Endothelial cell (in vitro differentiated cells): Measurements from ENCODE around the gene CD248. TPM values are rescaled to one million over a fixed set of nuclear protein-coding genes. Genes with fewer than 3 reads are reported as not detected.

Experiments
- DNase-seq: peaks from one replicate; pipeline ENCODE4 v3.0.0; 2021; ENCODE audit warnings: low spot score
- H3K27ac Mint-ChIP-seq: one replicate; pipeline ENCODE4 v1.8.0; 2021; ENCODE audit warnings: mixed read lengths, inconsistent platforms; ENCODE audit not compliant: unreplicated experiment
- H3K27me3 Mint-ChIP-seq: one replicate; pipeline ENCODE4 v1.8.0; 2021; ENCODE audit warnings: mild to moderate bottlenecking, moderate library complexity, mixed read lengths, inconsistent platforms; ENCODE audit not compliant: unreplicated experiment
- H3K36me3 Mint-ChIP-seq: one replicate; pipeline ENCODE4 v1.8.0; 2021; ENCODE audit warnings: mild to moderate bottlenecking, low read depth, mixed read lengths, inconsistent platforms; ENCODE audit not compliant: unreplicated experiment
- H3K4me1 Mint-ChIP-seq: one replicate; pipeline ENCODE4 v1.8.0; 2021; ENCODE audit warnings: mild to moderate bottlenecking, mixed read lengths, inconsistent platforms; ENCODE audit not compliant: unreplicated experiment
- H3K4me3 Mint-ChIP-seq: one replicate; pipeline ENCODE4 v1.8.0; 2021; ENCODE audit warnings: mild to moderate bottlenecking, mixed read lengths, inconsistent platforms; ENCODE audit not compliant: unreplicated experiment
- H3K9me3 Mint-ChIP-seq: one replicate; pipeline ENCODE4 v1.8.0; 2021; ENCODE audit warnings: mixed read lengths, inconsistent platforms; ENCODE audit not compliant: unreplicated experiment
- CTCF ChIP-seq: fragments of 200-600 bp; sonication (generic); IDR thresholded peaks from one replicate; pipeline ENCODE4 v1.5.0; 2021; ENCODE audit warnings: antibody characterized with exemption; ENCODE audit not compliant: unreplicated experiment
- total RNA-seq: library from RNA; stranded (reverse); fragmentation: NEBNext Ultra II Directional; extraction: Animal tissue kit (Norgen Biotek cat#: 25700); gene quantifications from one replicate; pipeline ENCODE4 v1.2.1, GENCODE V29; 2021; ENCODE audit not compliant: unreplicated experiment

The CD248 gene
- total RNA-seq, 1 donor from 2014 or later = 2.9 TPM

- H3K4me3 Mint-ChIP-seq = no peak overlapping the region
- H3K4me1 Mint-ChIP-seq = peaks cover 22% of the 10 kb centered on the region
- no peak overlapping the region for H3K27ac Mint-ChIP-seq
- H3K9me3 Mint-ChIP-seq = no peaks in the 10 kb centered on the region
- DNase-seq = no peak
- H3K27me3 Mint-ChIP-seq = peaks cover 13% of the 10 kb centered on the region
- H3K36me3 Mint-ChIP-seq = peaks cover 8% of the 10 kb centered on the region
- TF ChIP-seq CTCF = no peak
Observed at GRCh38 chr11:66326261-66327111, 9.6 kb upstream of the CD248 start.

GRCh38 chr11:66325263-66325671, 8.4 kb upstream of the CD248 start:
- TF ChIP-seq CTCF = no peak

GRCh38 chr11:66324664-66325063, 7.8 kb upstream of the CD248 start:
- Mint-ChIP-seq H3K27ac (no peak overlapping the region), H3K4me3 (no peak overlapping the region), H3K36me3 (peaks cover 8% of the 10 kb centered on the region), H3K27me3 (peaks cover 16% of the 10 kb centered on the region), H3K4me1 (peaks cover 22% of the 10 kb centered on the region), H3K9me3 (no peaks in the 10 kb centered on the region)
- DNase-seq = no peak
- TF ChIP-seq CTCF = no peak

More at GRCh38 chr11:66325263-66325671, 8.4 kb upstream of the CD248 start:
- H3K9me3 Mint-ChIP-seq = no peaks in the 10 kb centered on the region
- H3K36me3 Mint-ChIP-seq = peaks cover 8% of the 10 kb centered on the region
- DNase-seq = no peak
- H3K4me3 Mint-ChIP-seq = no peak overlapping the region
- H3K27ac Mint-ChIP-seq = no peak overlapping the region
- H3K27me3 Mint-ChIP-seq = peaks cover 16% of the 10 kb centered on the region
- H3K4me1 Mint-ChIP-seq = peaks cover 22% of the 10 kb centered on the region

- Mint-ChIP-seq H3K36me3 (peaks cover 7% of the 10 kb centered on the region), H3K27me3 (peaks cover 15% of the 10 kb centered on the region), H3K4me1 (peaks cover 23% of the 10 kb centered on the region), H3K4me3 (peak overlapping the region; percentile 65), H3K9me3 (no peaks in the 10 kb centered on the region), H3K27ac (peak overlapping the region; percentile 70)
- TF ChIP-seq CTCF = no peak
- DNase-seq = no peak
Observed at GRCh38 chr11:66323684-66324083, 6.8 kb upstream of the CD248 start.

DNA sequence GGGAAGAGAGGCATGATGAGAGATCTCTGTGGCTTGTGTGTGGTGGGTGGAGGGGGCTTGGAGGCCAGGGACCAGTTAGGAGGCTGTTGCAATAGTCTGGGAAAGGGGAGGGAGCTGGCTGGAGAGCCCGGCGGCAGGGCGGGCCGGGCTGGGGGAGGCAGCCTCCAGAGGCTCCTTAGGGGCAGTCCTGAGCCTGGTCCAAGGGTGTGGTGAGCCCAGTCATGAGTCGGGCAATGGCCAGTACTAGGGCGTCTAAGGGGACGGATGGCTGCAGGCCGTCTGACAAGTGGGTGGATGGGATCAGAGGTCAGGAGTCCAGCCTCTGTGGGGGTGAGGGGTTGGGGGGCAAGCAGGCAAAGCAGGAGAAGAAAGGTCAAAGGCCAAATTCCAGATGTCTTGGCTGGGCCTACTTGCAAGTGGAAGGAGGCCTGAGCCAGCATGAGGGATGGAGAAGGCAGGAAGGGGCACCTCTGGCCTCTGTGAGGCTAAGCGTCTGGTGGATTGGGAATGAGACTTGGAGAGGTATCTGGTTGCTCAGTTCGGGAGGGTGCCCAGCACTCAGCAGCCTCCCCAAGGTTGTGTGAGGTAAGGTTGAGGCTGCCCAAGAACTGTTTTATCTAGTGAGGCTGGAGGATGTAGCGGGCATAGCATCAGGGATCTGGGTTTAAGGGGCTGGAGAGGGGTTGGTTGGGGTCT, 6.0 kb upstream of the CD248 start:
- no peak for TF ChIP-seq CTCF
- no peak for DNase-seq
- H3K4me3 Mint-ChIP-seq = no peak overlapping the region
- H3K27ac Mint-ChIP-seq = peak overlapping the region; percentile 70
- peaks cover 20% of the 10 kb centered on the region for H3K4me1 Mint-ChIP-seq
- H3K9me3 Mint-ChIP-seq = no peaks in the 10 kb centered on the region
- peaks cover 5% of the 10 kb centered on the region for H3K36me3 Mint-ChIP-seq
- H3K27me3 Mint-ChIP-seq = peaks cover 12% of the 10 kb centered on the region
